NT2/D1 (cell line): ENCODE data around the gene COA8.

Experiments used
- SUZ12 ChIP-seq: IDR thresholded peaks from 2 replicates; pipeline ENCODE4 v1.6.1; 2011; ENCODE audit not compliant: insufficient read length, insufficient read depth; ENCODE audit errors: extremely low read depth
- ZNF274 ChIP-seq: IDR thresholded peaks from 2 replicates; pipeline ENCODE4 v1.6.1; 2011; ENCODE audit warnings: mild to moderate bottlenecking, low read depth, low read length

GRCh38 chr14:103523575-103523954 is 39.2 kb upstream of the COA8 start:
- TF ChIP-seq SUZ12 (no peak), ZNF274 (no peak)
